Suppressor macrophage treated with lipopolysaccharide for 1 hour (primary cell): ENCODE data around the gene ANKRD34A.

Experiments
- DNase-seq, 3 donors: peaks; one replicate each; pipeline ENCODE4 v3.0.0-alpha.2; 2020 to 2022

ANKRD34A gene

DNA sequence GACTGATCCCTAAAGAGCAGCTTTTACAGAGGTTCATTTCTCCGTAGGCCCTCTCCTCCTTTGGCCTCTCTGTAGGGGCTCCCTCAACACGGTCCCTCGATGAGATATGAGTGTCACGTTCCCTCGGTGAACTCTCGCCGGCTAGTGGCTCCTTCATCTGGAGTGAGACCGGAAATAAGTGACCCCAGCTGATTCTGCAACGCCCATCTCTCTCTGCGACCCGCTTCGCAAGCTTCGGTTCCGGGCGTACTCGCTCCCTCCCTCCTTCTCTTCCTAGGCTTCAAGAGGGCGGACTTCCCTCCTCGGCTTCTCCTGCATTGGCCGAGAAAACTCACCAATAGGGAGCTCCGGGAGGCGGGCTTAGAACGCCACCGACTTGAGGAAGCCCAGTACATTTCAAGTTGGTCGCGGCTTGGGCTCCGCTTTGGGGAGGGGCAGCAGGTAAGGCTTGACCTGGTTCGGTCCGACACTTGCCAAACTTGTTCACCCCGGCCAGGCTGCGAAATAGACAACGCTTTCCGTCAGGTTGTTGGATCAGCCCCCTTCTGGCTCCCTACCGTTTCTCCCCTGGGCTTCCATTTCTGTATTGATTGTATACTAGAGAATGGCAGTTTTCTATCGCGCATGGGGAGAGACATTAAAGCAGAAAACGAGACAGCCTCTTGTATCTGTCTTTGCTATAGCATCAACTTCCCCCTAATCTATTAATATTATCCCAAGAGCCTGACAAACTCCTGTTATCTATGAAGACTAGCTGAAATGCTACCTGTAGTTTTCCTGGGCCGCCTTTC lies at the start of gene ANKRD34A, which contains the start of gene POLR3GL:
TSS of gene ANKRD34A (minus strand) at position 248 of the 791 bp plus-strand sequence. CDS start 2,816 bp downstream, outside the sequence.
TSS of gene POLR3GL (plus strand) at position 363 of the 791 bp plus-strand sequence. CDS start 10,176 bp downstream, outside the sequence.
- peak; percentile 93 to 95 (median 94) for DNase-seq

DNA sequence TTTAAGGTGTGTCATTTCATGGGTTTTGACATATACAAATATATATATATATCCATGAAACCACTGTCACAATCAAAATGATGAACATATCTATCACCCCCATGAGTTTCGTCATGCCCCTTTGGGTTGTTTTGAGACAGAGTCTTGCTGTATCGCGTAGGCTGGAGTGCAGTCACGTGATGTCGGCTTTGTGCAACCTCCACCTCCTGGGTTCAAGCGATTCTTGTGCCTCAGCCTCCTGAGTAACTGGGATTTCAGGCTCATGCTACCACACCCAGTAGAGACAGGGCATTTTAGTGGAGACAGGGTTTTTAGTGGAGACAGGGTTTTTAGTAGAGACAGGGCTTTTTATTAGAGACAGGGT lies 49.2 kb upstream of the ANKRD34A start:
- DNase-seq: peak; percentile 46 to 58 (median 49)

DNA sequence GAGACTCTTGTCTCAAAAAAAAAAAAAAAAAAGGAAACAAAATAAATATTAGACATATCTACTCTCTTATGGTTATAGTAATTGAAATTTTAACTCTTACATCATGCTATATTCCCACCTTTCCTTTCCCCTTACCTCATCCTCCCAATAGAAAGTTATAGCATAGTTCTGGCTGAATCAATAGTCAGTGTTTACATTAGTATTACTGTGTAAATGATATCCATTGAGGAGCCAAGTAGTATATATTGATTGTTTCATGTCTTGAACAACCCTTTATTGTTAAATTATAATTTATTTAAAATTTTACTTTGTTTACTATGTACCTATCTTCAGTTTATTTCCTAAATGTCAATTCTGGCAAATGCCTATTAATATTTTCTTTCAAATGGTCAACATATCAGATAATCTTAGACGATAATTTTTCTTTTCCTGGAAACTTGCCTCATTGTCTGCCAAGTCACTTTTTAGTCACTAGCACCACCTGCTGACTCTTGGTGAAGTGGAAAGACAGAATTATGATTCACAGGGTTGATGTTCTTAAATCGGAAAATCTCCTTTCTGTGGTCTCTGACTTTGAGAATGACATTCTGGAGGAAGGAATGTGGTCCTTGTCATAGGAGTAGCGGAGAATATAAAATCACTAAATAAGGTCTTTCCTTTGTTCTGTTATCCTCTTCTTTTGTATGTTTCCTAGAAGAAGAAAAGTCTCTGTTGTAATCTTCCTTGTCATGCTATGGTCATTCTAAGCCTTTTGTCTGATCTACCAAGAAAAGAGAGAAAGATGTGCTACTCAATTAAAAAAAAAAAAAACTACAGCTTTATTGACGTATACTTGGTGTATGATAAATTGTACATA lies 48.6 kb upstream of the ANKRD34A start:
- DNase-seq: peak; percentile 78 to 92 (median 90)

DNA sequence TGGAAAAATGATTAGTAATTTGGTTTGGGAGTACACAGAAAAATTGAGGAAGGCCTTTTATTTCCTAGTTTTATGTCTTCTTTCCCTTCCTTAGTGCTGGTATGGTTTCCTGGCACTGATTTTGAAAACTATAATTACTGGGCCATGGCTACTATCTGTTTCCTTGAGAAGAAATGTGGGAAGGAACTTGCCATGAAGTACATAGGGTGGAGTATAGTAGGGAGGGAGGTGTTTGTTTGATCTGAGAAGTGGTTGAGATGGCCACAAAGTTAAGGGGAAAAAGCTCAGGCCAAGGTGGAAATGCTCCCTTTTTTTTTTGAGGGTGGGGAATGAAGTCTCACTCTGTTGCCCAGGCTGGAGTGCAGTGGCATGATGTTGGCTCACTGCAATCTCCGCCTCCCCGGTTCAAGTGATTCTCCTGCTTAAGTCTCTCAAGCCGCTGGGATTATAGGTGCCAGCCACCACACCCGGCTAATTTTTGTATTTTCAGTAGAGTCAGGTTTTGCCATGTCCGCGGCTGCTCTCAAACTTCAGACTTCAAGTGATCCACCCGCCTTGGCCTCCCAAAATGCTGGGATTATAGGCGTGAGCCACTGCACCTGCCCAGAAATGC lies 45.9 kb upstream of the ANKRD34A start:
- no peak for DNase-seq

DNA sequence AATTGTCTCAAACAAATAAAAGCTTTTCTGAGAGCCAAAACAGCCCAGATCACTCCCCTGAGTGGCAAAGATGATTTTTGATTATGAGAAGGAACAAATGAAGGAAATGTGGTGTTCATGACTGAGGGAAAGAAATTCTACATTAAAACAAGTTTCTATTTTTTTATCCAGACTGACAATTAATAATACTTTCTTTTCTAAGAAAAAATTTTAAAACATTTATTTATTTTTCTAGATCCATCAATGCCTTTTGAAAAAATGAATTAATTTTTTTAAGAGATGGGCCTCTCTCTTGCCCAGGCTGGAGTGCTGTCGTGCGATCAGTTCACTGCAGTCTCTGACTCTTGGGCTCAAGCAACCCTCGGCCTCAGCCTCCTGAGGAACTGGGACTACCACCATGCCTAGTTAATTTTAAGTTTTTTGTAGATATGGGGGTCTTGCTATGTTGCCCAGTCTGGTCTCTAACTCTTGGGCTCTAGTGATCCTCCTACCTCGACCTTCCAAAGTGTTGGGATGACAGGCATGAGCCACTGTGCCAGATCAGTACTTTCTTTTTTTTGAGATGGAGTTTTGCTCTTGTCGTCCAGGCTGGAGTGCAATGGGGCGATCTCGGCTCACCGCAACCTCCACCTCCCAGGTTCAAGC lies 43.2 kb upstream of the ANKRD34A start:
- no peak for DNase-seq

DNA sequence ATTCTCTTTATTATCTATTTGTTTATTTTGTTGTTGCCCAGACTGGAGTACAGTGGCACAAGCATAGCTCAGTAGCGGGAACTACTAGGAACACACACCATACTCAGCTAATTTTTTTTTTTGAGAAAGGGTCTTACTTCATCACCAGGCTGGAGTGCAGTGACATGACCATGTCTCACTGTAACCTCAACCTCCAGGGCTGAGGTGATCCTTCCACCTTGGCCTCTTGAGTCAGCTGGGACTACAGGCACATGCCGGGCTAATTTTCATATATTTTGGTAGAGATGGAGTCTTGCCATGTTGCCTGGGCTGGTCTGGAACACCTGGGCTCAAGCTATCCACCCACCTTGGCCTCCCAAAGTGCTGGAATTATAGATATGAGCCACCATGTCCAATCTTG lies 37.3 kb upstream of the ANKRD34A start:
- no peak for DNase-seq

DNA sequence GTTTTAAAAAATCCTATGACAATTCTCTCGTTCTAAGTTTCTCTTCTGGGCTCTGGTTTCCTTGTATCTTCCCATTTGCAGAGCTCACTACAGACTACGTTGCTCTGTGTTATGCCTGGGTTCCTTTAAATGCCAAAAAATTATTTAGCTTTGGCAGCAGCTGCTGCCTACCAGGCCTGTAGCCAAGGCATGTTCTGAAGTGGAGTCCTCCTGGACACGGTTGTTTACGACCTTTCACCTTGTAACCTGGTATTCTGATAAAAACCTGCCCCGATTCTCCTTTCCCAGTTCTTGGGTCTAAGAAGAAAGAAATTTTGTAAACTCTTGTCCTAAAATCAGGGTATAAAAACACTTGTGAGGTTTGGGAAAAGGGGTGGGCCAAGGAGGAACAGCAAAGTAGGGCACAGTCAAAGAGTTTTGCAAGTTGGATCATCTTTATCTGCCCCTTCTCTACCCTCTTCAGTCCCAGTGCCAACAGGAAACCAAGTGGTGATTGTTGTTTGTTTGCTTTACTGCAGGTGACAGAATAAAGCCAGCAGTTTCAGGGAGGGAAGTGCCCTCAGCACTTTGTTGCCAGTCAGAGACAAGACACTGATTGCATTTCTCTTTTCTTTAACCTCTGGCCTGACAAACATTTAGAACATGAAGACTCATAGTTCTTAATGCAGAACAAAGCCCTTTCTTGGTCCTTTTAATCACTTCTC lies 35.1 kb upstream of the ANKRD34A start:
- peak in 1 of 3 donors; percentile 47 for DNase-seq

DNA sequence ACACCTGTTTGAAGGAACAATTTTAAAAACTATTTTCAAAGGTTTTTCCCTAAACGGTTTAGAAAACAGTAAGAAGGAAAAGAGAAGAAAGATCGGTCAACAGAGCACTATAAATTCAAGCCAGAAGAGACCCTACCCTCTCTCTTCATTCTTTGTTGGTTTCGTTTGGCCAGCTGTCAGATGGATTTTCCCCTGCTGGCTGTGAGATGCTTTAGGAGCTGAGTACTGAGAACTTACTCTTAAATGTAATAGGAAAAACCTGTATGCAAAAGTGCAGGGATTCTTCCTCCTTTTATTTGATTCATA lies 33.3 kb upstream of the ANKRD34A start:
- peak in 1 of 3 donors; percentile 36 for DNase-seq

DNA sequence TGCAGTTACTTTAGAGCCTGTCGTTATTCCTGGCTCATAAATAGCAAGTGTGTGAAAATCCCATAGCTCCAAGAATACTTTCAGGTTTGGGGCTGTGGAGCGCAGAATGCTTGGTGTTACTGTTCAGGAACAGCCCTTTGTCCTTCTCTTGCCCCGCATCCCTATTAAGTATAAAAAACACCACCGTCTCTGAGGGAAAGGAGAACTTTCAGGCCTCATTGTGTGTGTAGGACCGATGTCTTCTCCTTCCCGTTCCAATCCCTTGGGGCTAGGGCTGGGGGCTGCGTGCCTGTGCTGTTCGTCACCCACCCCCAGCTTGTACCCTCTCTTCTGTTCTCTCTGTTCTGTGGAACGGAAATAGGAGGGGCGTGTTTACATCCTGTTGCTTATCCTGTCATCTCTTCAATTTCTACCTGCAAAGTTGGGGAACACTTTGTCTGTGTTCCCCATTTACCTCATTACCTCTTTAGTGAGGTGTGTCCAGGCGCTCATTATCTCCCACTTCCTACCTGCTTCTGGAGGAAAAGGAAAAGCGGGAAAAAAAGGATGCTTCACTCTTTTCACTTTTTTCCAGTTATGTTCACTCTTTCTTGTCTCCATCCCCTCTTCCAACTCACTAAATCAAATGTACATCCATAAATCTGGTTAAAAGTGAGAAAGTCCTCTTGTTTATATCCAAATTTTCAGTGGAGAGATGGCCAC lies 32.8 kb upstream of the ANKRD34A start:
- DNase-seq: no peak

DNA sequence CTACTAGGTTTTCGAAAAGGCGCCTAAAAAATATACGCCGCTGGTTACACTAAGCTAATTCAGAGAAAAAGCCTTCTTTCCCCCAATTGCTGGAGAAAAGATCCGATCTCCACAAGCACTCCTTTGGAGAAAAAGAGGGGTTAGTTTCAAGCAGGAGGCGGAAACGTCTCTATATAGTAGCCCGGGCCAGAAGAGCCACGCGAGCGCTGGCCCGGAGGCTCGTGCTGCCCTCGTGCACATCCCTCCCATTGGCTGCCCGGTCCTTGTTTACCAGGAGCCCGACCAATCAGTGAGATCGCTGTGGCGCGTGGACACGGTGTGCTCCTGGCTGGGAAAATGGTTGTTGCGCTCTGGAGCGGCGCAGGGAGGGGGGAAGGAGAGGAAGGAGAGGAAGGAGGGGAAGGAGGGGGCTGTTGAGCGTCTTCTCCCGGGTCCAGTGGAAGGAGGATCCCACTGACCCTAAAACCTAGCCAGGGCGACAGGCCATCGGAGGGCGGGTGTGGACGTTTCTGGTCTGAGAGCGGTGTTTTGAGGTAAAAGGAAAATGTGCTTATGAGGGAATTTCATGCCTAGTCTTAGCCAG lies 32.1 kb upstream of the ANKRD34A start, which contains the start of gene TXNIP:
TSS of gene TXNIP (minus strand) at position 147 of the 583 bp plus-strand sequence. CDS start 313 bp downstream, outside the sequence.
- DNase-seq: peak; percentile 95 to 96 (median 96)

DNA sequence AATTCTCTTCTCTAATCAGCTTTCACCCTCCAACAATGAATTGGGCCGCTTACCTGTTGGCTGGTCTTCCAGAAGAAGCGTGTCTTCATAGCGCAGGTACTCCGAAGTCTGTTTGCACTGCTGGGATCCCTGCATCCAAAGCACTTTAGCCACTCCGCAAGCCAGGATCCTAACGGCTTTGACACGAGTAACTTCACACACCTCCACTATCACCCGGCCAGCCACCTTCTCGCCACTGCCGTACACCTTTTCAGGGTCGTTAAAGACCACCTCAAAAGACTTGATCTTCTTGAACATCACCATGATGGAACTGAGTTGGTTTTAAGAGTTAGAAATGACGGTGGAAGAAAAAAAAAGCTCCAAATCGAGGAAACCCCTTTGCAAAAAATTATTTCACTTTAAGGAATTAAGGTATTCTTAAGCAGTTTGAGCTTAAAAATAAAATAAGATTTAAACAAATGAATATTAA lies 31.6 kb upstream of the ANKRD34A start:
- DNase-seq: no peak

DNA sequence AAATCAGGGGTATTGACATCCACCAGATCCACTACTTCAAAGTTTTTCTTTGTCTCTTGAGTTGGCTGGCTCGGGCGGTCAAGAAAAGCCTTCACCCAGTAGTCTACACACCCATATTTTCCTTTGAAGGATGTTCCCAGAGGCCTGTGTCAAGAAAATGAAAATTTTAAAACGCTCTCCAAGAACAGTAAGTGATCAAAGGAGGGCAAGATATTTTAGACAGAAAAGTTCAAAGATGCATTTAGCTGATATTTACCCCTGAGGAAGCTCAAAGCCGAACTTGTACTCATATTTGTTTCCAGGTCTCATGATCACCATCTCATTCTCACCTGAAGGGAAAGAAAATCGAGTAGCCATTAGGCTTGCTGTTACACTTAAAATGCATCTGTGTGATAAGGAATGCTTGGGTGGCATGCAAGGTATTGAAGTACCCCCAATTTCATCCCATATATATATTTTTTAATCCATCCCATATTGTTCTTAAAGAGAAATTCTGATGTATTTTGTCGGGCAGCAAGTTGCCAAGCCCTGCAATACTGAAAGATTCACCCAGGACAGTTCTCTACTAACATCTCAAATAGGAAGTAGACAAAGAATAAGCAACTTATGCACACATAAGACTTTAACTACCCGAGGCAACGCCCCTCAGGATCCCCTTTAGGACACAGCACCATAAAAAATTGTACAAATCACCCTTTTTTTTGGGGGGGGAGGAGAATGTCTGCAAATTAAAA lies 30.9 kb upstream of the ANKRD34A start:
- DNase-seq: peak in 1 of 3 donors; percentile 34

DNA sequence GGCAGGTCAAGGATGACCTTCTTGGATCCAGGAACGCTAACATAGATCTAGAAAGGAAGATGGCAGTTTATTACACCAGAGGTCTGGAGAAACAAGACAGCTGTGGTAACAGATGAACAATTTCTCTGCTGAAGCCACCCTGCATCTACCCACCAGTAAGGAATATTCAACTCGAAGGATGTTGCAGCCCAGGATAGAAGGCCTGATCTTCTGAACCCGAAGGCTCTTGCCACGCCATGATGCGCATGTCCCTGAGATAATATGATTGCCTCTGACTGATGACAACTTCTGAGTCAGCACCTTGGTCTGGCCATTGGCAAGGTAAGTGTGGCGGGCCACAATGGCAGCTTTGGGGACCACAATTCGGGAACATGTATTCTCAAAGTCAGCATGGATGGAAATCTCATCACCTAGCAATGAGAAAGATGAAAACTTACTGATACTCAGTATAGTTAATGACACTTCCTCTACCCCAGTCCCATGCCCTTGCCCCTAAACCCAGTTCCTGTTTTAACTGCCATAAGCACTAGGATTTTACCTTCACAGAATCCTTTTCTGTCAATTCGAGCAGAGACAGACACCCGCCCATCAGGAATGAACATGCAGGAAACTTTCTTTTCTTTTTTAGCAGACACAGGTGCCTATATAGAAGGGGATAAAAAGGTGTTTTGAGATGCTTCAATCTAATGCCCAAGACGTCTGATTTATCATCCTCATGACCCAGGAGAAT lies 30.2 kb upstream of the ANKRD34A start:
- peak in 2 of 3 donors; percentile 46 to 47 for DNase-seq

DNA sequence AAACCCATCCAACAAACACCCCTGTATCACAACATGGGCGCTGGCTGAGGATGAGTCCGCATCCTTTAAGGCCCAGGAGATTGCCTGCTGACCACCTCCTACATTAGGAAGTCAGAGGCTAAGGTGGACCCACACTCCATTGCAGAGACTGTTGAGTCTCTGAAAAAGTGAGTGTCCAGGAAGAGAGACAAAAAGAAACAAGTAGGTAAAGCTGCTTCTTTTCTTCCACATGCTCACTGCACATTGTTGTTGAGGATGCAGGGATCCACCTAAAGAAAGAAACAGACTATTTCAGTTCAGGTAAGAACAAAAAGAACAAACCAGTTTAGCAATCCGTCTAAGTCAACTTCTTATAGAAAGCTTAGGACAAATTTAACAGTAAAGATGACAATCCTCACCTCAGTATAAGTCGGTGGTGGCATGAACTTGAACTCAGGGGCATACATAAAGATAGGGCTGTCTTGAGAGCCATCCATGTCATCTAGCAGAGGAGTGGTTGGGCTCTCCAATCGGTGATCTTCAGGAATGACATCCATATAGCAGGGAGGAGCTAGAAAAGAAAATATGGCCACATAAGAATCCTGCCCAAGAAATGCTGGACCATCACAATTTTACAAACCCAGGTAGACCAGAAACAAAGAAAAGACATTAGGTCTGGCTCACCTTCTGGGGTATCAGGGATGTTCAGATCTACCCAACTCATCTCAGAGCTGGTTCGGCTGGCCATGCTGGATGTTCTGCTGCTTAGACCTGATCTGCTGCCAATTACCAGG lies 29.4 kb upstream of the ANKRD34A start:
- DNase-seq: peak in 1 of 3 donors; percentile 47

DNA sequence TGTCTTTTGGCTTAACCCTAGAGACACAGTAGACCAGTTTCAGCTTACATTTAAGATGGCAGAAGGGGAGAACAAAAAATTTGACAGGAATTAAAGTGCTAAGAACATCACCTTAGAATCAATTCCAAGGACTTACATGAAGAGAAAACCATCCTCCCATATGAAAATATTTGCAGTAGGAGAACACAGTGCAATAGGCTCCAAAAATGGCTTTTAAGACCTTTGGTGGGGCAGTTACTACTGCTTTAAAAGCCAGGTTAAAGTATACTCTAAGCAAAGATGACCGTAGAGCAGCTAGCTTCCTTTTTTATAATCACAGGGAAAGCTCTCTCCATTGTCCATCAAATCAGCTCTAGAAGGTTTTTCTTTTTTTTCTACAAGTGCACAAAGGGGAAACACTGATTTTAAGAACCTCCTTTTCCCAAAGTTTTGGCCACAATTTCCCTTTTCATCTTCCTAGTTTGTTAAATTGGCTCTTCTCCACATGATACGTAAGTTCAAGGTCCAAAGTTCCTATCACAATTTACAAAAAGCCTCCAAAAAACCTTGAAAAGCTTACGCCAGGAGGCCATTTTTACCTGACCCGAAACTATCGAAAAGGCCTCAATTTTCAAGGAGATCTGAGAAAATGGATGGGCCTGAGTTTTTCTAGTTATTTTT lies 28.7 kb upstream of the ANKRD34A start:
- DNase-seq: no peak

DNA sequence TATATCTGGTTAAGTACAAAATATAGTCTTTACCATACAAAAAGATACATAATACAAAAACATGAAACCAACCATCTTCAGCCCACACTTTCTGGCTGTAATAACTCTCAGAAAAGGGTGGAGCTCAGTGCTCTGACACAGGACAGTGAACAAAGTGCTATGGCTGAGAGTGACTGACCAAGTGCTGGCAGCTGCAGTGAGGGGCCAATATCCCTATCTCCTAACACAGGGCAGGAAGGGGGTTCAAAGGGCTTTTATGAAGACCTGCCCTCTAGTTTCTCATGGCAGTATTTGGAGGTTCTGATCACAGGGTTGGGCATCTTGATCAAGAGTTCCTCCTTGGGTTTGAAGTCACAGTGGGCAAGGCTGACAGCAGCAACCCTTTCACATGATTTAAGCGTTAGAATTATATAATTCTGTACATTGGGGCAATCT lies 28.1 kb upstream of the ANKRD34A start:
- DNase-seq: no peak

DNA sequence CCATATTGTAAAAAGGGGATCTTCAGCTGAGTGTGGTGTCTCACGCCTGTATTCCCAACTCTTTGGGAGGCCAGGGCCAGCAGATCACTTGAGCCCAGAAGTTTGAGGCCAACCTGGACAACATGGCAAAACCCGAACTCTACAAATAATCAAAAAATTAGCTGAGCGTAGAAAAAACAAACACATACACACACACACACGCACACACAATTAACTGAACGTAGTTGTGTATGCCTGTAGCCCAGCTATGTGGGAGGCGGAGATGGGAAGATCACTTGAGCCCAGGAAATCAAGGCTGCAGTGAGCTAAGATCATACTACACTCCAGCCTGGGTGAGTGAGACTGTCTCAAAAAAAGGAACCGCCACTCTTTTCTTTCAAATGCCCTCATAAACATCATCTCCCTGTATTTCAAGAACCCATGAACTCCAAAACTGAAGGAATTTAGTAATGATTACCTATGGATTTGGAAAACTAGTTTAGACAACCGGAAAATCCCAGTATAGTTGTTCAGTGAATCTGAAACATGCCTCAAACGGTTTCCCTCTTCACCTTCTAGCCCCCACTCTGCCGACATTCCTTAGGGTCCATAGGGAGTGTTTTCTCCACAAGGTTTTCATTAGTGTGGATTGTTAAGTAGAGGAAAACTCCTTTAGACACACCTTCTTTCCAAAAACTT lies 27.5 kb upstream of the ANKRD34A start:
- DNase-seq: peak in 2 of 3 donors; percentile 37 to 41
